ENCODE data around the gene TRPV5. TPM values are rescaled to one million over a fixed set of nuclear protein-coding genes. Genes with fewer than 3 reads are reported as not detected.

Gene TRPV5
- total RNA-seq, 2 experiments from 2014 or later: not detected

DNA sequence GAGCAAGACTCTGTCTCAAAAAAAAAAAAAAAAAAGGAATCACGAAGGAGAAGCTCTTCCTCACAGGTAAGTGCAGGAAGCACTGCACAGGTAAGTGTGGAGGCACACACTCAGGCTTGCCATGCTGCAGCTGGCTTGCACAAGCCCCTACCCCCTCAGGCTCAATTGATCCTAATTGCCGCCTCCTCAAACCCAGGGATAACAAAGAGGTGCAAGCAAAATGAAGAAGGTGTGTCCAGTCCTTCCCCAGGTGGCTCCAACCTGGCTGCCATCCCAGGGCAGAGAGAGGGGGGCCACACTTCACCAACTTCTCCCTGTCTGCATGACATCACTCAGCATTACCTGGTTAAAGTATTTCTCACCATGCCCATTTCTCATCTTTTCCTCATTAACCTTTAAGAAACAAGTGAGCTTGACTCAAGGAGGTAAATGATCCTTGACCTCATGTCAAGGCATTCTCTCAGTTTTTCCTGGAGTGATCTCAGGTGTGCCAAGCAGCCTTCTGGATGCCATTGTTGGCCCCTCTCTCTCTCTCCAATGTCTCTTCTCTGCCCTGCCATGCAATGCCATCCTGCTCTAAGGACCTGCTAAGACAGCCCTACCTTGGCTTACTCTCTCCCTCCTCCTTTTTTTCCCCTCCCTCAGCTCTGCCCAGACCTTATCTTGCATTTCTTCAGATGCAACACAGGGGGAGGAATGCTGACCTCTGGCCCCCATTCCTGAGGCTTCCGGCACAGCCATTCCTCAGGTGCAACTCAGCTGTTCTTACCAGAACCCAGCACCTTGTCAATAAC lies 35.0 kb downstream of the TRPV5 start:
- H3K4me3 Mint-ChIP-seq: no peak overlapping the region
- H3K27me3 Mint-ChIP-seq: peaks cover 7% of the 10 kb centered on the region
- H3K36me3 Mint-ChIP-seq (ENCODE audit: low read depth): no peaks in the 10 kb centered on the region
- H3K4me1 Mint-ChIP-seq: no peaks in the 10 kb centered on the region
- no peaks in the 10 kb centered on the region for H3K9me3 Mint-ChIP-seq
- CTCF ChIA-PET: interaction anchor here (0.5 to 1.0 kb wide), 2 partner anchors 18 to 39 kb away, joined by 3 read pairs; no protein-coding TSS in a partner anchor
- DNase-seq: no peak
- H3K27ac Mint-ChIP-seq: no peak overlapping the region
- POLR2A ChIA-PET: no interaction called here

DNA sequence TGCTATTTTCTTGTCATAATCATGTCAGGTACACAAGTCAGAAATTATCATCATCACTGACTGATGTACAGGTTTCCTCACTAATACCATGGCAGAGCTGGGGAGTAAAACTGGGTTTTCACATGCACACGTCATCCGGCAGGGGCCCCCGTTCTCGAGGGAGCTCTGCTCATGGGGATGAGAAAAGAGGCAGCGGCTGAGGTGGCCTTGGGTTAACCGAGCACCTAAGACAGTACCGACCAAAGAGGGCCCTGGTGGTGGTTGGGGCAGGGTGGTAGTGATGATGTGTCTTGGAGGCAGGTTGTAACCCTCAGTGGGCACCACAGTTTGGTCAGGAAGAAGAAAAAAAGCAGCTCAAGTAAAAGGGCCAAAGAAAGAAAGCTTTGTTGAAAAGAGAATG lies 35.9 kb downstream of the TRPV5 start:
- H3K27ac Mint-ChIP-seq: no peak overlapping the region
- no peaks in the 10 kb centered on the region for H3K36me3 Mint-ChIP-seq (ENCODE audit: low read depth)
- CTCF ChIA-PET: interaction anchor here (0.5 kb wide), 1 partner anchor 40 kb away, joined by 3 read pairs; no protein-coding TSS in a partner anchor
- no peak overlapping the region for H3K4me3 Mint-ChIP-seq
- peaks cover 2% of the 10 kb centered on the region for H3K4me1 Mint-ChIP-seq
- no peak for DNase-seq
- POLR2A ChIA-PET: no interaction called here
- peaks cover 5% of the 10 kb centered on the region for H3K27me3 Mint-ChIP-seq
- no peaks in the 10 kb centered on the region for H3K9me3 Mint-ChIP-seq

DNA sequence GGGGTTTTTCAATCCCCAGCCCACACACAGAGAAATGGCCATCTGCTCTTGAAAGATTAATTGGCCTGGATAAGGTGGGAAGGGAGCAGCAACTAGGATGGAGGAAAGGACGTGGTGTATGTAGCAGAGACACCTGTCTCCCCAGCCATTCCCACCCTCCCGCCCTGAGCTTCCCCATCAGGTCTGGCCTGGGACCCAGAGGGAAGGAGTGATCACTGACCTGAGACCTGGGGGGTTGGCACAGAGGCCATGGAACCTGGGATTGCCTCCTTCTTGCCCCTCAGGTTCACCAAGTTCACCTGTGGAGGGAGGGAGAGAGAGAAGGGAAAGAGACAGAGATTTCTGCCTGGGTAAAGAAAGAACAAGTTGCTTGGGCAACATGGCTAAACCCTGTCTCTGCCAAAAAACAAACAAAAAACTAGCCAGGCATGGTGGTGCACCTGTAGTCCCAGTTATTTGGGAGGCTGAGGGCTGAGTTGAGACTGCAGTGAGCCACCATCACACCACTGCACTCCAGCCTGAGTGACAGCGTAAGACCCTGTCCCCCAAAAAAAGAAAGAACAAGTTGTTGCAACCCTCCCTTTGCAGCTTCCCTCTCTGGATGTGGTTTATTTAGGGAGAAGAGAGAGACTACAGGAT lies 36.7 kb downstream of the TRPV5 start:
- POLR2A ChIA-PET: no interaction called here
- Mint-ChIP-seq H3K4me3 (no peak overlapping the region), H3K27me3 (peaks cover 2% of the 10 kb centered on the region), H3K27ac (no peak overlapping the region), H3K4me1 (peaks cover 2% of the 10 kb centered on the region), H3K9me3 (no peaks in the 10 kb centered on the region), H3K36me3 (ENCODE audit: low read depth) (no peaks in the 10 kb centered on the region)
- no peak for DNase-seq
- CTCF ChIA-PET: no interaction called here

DNA sequence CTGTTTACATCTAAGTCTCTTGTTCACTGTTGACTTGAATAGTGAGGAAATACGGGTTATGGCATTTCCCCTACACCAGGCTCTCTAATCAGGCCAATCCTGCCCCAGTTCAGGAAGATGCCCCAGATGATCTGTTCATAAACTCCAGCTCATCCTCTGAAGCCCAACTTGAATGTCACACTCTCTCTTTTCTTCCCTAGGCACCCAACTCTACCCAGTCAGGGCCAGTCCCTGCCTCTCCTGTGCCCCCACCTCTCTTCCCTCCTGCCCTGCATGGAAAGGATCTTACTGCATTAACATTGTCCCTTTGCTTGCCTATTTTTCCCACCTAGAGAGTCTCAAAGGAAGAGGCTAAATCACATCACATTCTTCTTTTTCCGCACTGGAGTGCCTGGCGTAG lies 37.4 kb downstream of the TRPV5 start:
- DNase-seq: no peak
- Mint-ChIP-seq H3K36me3 (ENCODE audit: low read depth) (no peaks in the 10 kb centered on the region), H3K4me3 (no peak overlapping the region), H3K27me3 (no peaks in the 10 kb centered on the region), H3K9me3 (no peaks in the 10 kb centered on the region), H3K27ac (no peak overlapping the region), H3K4me1 (peaks cover 2% of the 10 kb centered on the region)
- ChIA-PET CTCF (interaction anchor here (1.6 kb wide), 1 partner anchor 20 kb away, joined by 3 read pairs; no protein-coding TSS in a partner anchor), POLR2A (no interaction called here)

DNA sequence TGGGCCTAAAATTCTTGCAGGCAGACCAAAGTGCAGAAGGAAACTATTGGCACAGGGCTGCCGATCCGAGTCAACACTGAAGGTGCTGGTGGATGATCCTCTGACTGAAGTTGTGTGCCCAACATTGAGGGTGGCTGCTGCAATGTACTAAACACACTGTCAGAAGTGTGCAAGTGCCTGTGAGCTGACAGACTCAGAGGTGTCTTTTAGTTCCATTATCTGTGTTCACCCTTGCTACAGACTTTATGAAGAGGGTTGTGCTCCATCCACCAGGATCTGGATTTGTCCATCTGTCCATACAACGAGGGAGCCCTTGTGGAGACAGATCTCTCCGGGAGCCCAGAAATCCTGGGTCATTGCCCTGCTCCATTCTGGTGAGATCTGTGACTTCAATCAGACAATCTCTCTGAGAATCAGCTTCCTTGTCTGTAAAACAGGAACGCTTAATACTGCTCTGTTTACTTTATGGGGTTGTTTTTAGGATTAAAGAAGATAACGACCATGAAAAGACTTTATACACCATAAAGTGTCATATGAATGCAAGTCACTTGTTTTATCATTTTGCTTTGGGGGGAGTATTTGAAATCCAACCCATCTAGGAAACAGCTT lies 38.5 kb downstream of the TRPV5 start:
- Mint-ChIP-seq H3K27ac (no peak overlapping the region), H3K4me3 (no peak overlapping the region), H3K9me3 (no peaks in the 10 kb centered on the region), H3K27me3 (no peaks in the 10 kb centered on the region), H3K4me1 (peaks cover 2% of the 10 kb centered on the region), H3K36me3 (ENCODE audit: low read depth) (no peaks in the 10 kb centered on the region)
- no peak for DNase-seq
- CTCF ChIA-PET: interaction anchor here (1.6 kb wide), 1 partner anchor 19 kb away, joined by 3 read pairs; no protein-coding TSS in a partner anchor
- POLR2A ChIA-PET: no interaction called here

DNA sequence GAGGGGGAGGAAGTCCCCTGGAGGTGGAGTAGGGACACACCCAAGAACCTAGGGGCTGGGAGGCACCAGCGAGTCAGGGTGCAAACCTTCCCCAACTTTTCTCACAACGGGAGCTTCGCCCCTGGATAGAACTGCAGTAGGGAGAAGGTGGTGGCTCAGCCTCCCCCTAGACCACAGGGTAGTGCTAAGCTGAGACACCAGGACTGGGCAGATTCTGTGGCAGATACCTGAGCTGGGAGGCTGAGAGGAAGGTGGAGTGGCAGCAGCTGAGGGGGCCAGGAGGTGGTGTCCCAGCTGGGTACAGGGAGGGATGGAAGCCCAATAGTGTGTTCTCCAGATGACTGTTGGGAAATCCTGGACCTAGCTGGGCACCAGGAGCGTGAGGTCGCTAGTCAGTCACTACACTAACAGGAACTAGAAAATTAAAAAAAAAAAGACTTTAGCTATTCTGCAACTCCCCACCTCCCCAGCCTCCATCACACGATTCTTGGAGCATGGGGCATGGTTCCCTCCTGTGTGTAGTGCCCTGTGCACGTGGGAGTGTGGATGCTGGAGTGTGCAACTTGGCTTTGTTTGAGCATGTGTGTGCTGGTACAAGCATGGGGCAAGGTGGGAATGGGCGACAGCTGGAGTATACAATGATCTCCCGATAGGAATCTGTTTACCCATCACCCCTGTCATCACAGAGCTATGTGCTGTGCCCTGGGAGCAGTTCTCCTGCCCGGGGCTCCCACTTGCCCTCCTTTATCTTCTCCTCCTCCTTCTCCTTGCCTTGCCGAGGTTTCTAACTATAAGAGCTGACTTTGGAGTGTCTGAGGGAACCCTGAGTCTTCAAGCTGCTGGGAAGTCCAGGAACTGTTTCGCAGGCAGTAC lies 39.2 kb downstream of the TRPV5 start:
- Mint-ChIP-seq H3K4me3 (no peak overlapping the region), H3K27me3 (no peaks in the 10 kb centered on the region), H3K9me3 (no peaks in the 10 kb centered on the region), H3K27ac (no peak overlapping the region), H3K36me3 (ENCODE audit: low read depth) (no peaks in the 10 kb centered on the region), H3K4me1 (peaks cover 2% of the 10 kb centered on the region)
- CTCF ChIA-PET: interaction anchor here (0.7 to 1.6 kb wide), 2 partner anchors 13 to 18 kb away, joined by 3 to 4 read pairs; no protein-coding TSS in a partner anchor
- POLR2A ChIA-PET: no interaction called here
- no peak for DNase-seq

DNA sequence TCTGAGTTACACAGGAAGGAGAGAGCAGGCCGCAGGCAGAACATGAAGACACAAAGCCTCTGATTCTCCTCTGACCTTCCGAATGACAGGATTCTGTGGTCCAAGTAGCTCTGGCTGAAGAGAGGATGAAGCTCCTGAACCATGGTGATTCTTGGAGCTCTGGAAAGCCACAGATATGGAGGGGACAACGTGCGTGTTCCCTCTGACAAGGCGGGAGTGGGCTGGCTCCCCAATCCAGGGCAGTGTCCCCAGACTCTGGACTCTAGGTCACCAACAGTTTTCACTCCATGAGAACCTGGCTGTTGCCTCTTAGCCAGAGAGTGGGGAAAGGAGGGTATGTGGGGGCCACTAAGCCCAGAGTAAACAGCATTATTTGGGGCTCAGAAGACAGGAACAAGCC lies 40.6 kb downstream of the TRPV5 start:
- POLR2A ChIA-PET: no interaction called here
- Mint-ChIP-seq H3K4me1 (peaks cover 2% of the 10 kb centered on the region), H3K27me3 (no peaks in the 10 kb centered on the region), H3K4me3 (no peak overlapping the region), H3K36me3 (ENCODE audit: low read depth) (no peaks in the 10 kb centered on the region), H3K27ac (no peak overlapping the region), H3K9me3 (no peaks in the 10 kb centered on the region)
- DNase-seq: no peak
- CTCF ChIA-PET: no interaction called here

DNA sequence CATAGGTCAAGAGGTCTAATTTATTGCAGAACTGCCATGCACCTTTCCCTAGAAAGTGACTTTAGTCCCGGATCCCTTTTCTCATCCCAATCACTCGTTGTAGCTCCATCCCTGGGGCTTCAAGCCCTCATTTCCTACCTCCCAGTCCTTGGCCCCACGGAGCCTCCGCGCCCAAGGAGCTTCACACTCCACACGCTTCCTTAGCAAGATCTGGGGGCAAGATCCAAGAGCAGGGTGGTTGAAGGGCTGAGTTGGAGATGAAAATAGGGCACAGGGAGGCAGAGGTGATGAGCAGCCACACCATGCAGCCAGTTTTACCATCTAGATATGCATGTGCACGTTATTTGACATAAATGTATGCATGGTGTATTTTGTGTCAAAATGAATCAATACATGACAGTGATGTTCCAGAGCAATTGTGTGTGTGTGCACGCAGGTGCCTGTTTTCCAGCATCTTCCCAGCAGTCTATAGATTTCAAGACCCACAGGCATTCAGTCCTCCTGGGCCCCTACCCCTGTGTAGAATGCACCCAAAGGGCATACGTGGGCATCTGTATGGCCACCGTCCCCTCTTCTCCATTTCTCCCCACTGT lies 42.0 kb downstream of the TRPV5 start:
- Mint-ChIP-seq H3K36me3 (ENCODE audit: low read depth) (no peaks in the 10 kb centered on the region), H3K27ac (no peak overlapping the region), H3K4me1 (peaks cover 2% of the 10 kb centered on the region), H3K9me3 (no peaks in the 10 kb centered on the region), H3K4me3 (no peak overlapping the region), H3K27me3 (no peaks in the 10 kb centered on the region)
- DNase-seq: no peak
- CTCF ChIA-PET: no interaction called here
- POLR2A ChIA-PET: no interaction called here

DNA sequence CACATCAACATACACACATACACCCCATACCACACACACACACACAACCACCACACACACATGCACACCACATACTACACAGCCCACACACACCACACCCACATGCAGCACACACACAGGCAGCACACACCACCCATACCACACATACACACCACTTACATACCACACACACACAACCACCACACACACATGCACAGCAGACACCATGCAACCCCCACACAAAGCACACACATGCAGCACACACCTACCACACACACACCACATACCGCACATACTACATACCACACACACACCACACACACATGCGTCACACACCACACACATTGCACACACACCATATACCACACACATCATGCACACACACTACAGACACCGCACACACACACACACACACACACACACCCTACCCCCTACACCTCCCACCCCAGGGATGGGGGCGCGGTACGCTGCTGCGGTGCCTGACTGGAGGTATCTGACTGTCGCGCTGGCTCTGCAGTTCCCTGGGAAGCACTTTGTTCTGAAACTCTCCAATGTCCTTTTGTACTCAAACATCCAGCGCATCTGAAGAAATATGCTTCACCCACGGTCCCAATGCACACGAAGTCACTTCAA lies 42.6 kb downstream of the TRPV5 start:
- Mint-ChIP-seq H3K4me3 (no peak overlapping the region), H3K27me3 (no peaks in the 10 kb centered on the region), H3K36me3 (ENCODE audit: low read depth) (no peaks in the 10 kb centered on the region), H3K27ac (no peak overlapping the region), H3K9me3 (no peaks in the 10 kb centered on the region), H3K4me1 (peaks cover 2% of the 10 kb centered on the region)
- ChIA-PET POLR2A (no interaction called here), CTCF (no interaction called here)
- DNase-seq: no peak

DNA sequence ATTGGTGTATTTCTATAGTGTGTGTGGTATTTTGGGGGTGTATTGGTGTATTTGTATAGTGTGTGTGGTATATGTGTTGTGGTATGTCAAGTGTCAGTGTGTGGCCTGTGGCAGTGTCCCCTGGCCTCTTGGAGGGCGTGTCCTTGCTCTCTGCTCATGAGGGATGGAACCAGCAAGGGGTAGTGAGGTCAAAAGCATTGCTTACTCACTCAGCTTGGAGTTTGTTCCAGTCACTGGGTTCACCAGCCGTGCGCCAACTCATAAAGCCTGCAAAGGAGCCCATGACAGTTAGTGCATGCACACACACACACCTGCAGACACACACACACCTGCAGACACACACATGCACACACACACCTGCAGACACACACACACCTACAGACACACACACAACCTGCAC lies 43.7 kb downstream of the TRPV5 start:
- peaks cover 2% of the 10 kb centered on the region for H3K4me1 Mint-ChIP-seq
- no peak overlapping the region for H3K27ac Mint-ChIP-seq
- no peaks in the 10 kb centered on the region for H3K9me3 Mint-ChIP-seq
- DNase-seq: no peak
- no peaks in the 10 kb centered on the region for H3K27me3 Mint-ChIP-seq
- POLR2A ChIA-PET: no interaction called here
- CTCF ChIA-PET: no interaction called here
- H3K4me3 Mint-ChIP-seq: no peak overlapping the region
- H3K36me3 Mint-ChIP-seq (ENCODE audit: low read depth): no peaks in the 10 kb centered on the region

DNA sequence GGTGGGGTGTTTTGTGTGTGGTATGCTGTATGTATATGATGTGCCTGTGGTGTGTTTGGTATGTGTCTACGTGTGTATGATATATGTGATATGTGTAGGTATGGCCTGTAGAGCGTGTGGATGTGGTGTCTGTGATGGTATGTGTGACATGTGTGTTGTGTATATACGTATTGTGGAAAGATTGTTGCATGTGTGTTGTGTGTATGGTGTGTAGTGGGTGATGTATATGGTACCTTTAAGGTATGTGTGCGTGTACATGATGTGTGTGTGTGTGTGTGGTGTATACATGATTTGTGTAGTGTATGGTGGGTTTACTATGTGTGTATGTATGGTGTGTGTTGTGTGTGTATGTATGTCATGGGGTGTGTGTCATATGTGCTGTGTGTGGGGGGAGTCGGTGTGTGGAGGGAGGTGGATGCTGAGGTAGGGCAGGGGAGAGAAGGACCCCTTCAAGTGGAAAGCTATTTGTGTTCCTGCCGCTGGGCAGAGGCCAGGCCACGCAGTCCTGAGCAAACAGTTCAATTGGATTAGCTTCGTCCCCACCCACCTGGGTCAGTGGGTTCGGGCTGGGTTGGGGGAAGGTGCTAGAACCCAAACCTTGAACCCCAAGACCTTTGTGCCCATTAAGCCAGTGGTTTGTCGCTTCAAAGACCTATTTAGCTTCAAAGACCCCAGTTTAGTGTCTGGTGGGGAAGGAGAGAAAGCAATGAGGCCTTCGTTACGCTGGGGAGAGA lies 46.1 kb downstream of the TRPV5 start:
- H3K4me1 Mint-ChIP-seq: no peaks in the 10 kb centered on the region
- DNase-seq: no peak
- H3K9me3 Mint-ChIP-seq: no peaks in the 10 kb centered on the region
- no peak overlapping the region for H3K4me3 Mint-ChIP-seq
- H3K27me3 Mint-ChIP-seq: peaks cover 2% of the 10 kb centered on the region
- H3K27ac Mint-ChIP-seq: no peak overlapping the region
- H3K36me3 Mint-ChIP-seq (ENCODE audit: low read depth): no peaks in the 10 kb centered on the region
- POLR2A ChIA-PET: no interaction called here
- CTCF ChIA-PET: interaction anchor here (1.0 kb wide), 2 partner anchors 15 to 255 kb away, joined by 3 read pairs; no protein-coding TSS in a partner anchor

All from activated CD4-positive, alpha-beta T cell treated with anti-CD3 and anti-CD28 coated beads, Interleukin-2, amount 10 ng/mL, durations not matched to agents 7 days and 5 days (primary cell).